Measurements from ENCODE around the gene TMEM196.
"Not testable (repeated sequence)": the region's sequence is repeated elsewhere in the genome, so short reads cannot be mapped to it uniquely, and the experiment has no call there.

- not testable (repeated sequence) for TF ChIP-seq POLR2A, CTCF (IDR thresholded peaks at IDR 0.05)
Observed at GRCh38 chr7:19689130-19689529, 84.3 kb downstream of the TMEM196 start.

Measured in testis (tissue), 2 donors.